NCI-H146 treated with DMSO at 0.1 percent for 48 hours (cell line): ENCODE data around the gene SYCP3.

ENCODE experiments used
- DNase-seq: peaks from one replicate; lab custom pipeline; 2025; ENCODE audit not compliant: unreplicated experiment; lab: John Stamatoyannopoulos, UW

Gene SYCP3

GRCh38 chr12:101714877-101715444 is 24.3 kb downstream of the SYCP3 start:
- DNase-seq = no peak

- no peak for DNase-seq
These were observed 25.3 kb downstream of the SYCP3 start for GRCh38 chr12:101713930-101714329.

GRCh38 chr12:101713059-101713682 is 26.1 kb downstream of the SYCP3 start:
- no peak for DNase-seq

GRCh38 chr12:101710288-101710687 is 29.0 kb downstream of the SYCP3 start:
- DNase-seq = no peak

- DNase-seq = no peak
These were observed 32.0 kb downstream of the SYCP3 start for GRCh38 chr12:101707131-101707782.

GRCh38 chr12:101706403-101706802 is 32.9 kb downstream of the SYCP3 start:
- DNase-seq = no peak

- DNase-seq = no peak
These were observed 35.8 kb downstream of the SYCP3 start for GRCh38 chr12:101703487-101703886.

GRCh38 chr12:101700299-101700820 is 38.9 kb downstream of the SYCP3 start:
- no peak for DNase-seq

- DNase-seq = no peak
These were observed 40.4 kb downstream of the SYCP3 start for GRCh38 chr12:101698800-101699347.

- DNase-seq = no peak
These were observed 41.1 kb downstream of the SYCP3 start for GRCh38 chr12:101697930-101698799.

GRCh38 chr12:101697197-101697929 is 41.9 kb downstream of the SYCP3 start, which contains the start of gene CHPT1:
Gene CHPT1 (plus strand): TSS chr12:101697640. CDS start chr12:101697862, 222 bp downstream.
- DNase-seq = peak; percentile 46

- no peak for DNase-seq
These were observed 42.7 kb downstream of the SYCP3 start for GRCh38 chr12:101696251-101697196.

GRCh38 chr12:101695706-101696105 is 43.6 kb downstream of the SYCP3 start:
- DNase-seq = no peak

GRCh38 chr12:101694986-101695385 is 44.3 kb downstream of the SYCP3 start:
- DNase-seq = no peak

- DNase-seq = no peak
These were observed 44.9 kb downstream of the SYCP3 start for GRCh38 chr12:101694297-101694848.

GRCh38 chr12:101691503-101692096 is 47.7 kb downstream of the SYCP3 start:
- DNase-seq = no peak

- no peak for DNase-seq
These were observed 48.6 kb downstream of the SYCP3 start for GRCh38 chr12:101690544-101691098.

- DNase-seq = no peak
These were observed 53.1 kb downstream of the SYCP3 start for GRCh38 chr12:101686176-101686575.
